HEK293T (cell line): Measurements from ENCODE around the gene FOXE1.

ENCODE experiments used
- ELF4 ChIP-seq: fragments of 450-650 bp; IDR thresholded peaks from 2 replicates; pipeline ENCODE4 v1.6.1; 2017; ENCODE audit warnings: antibody characterized with exemption
- NFRKB ChIP-seq: fragments of 450-650 bp; IDR thresholded peaks from 2 replicates; pipeline ENCODE4 v1.6.1; 2016; ENCODE audit warnings: mild to moderate bottlenecking, moderate library complexity

DNA sequence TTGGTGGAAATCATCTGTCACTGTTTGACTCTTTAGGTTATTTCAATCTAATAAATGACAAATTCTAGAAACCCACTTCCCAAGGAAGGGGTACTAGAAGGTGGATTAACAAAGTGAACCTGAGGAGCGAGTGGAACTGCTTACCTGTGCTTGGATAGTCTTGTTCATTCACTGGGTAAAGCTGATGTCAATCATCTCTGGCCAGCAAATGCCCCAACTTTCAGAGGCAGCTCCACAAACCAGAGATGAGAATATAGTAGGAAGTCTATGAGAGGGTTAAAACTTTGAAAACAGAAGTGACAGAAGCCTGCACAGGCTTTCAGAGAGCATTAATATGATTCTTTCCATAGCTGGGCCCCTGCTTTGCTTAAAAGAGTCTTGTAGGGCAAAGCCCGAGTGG is 7.3 kb upstream of the FOXE1 start:
- TF ChIP-seq ELF4 (no peak), NFRKB (no peak)
